Measurements from ENCODE around the gene SMIM32.

SMIM32 gene

DNA sequence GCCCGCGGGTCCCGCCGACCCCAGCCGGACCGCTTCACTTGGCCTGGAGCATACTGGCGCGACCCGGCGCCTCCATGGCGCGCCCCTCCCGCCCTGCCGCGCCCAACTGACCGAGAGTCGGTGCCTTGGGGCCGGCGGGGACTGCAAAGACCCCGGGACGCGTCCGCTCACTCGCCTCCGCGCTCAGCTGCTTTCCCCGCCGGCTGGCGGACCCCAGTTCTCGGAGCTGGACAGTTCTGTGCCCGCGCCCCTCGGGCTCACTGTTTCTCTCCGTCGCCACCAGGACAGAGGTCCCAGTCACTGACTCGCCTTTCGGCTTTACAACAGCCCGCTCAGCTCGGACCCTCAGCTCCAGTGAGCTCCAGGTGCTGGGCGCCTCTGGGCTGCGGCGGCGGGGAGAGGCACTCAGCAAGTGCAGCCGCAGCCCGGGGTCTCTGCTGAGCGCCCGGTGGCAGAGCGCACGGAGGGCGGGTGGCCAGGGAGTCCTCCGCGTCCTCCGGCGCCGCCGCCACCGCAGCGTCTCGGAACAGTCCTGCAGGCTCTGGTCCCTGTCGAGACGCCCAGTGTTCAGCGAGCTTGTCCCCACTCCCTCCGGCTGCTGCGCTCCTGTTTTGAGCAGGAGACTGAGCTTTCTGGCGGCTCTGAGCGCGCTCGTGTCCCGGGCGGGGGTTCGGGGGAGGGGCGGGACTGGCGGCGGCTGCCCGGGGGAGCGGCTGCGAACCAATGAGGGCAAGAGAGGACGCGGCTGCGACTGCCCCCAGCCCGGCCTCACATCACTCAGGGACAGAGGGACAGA is at the start of gene SMIM32:
TSS of gene SMIM32 (minus strand) at position 637 of the 796 bp plus-strand sequence. CDS start 638 bp downstream, outside the sequence.
- DNase-seq: no peak

DNA sequence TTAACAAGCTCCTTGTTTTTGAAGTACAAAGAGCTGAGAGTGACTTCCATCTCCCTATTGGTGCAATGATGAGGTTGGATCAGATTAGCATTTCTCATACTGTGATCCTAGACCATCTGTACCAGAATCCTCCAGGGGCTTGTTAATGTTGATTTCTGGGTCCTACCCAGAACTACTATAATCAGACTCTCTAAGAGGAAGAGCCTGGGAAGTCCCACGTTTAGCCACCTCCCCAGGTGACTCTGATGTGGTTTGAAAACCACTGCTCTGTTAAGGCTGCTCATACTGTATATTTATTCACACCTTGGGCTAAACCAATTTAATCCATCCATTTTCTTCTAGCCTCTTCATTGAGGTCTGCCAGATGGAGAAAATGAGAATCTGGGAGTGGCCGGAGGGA is 49.6 kb upstream of the SMIM32 start:
- DNase-seq: peak; percentile 19

DNA sequence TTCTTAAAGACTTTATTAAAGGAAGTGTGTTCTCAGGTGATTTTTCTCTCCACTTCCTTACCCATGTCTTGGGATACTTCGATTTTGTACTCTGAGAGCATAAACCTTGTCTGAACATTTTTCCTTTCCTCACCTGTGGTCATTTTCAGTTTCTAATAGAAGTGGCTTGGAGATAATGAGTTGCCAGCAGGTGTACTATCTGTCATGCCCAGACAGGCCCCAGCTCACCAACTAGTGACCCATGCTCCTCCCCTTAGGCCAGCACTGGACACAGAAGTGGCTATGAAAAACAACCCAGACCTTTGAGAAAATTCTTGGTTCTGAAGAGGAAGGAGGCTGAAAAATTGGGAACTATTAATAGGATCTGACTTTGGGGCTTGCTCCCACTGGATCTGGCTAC is 49.2 kb upstream of the SMIM32 start:
- no peak for DNase-seq

DNA sequence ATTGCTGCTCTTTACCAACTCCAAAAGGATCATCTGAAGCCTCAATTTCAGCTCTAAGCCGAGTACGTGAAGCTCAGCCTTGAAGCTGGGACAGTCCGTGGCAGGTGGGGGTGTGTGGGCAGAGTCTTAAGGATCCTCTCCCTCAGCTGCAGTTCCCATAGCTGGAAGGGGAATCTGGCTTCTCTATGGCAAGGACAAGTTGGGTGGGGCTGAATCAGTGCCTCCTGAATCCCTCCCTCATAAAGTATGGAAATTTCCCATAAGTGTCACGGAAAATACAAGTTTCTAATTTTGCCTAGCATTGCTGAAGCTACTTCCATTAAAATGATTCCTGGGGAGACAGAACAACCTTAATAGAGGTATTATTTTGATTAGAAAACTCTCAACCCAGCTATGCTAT is 47.9 kb upstream of the SMIM32 start:
- no peak for DNase-seq

DNA sequence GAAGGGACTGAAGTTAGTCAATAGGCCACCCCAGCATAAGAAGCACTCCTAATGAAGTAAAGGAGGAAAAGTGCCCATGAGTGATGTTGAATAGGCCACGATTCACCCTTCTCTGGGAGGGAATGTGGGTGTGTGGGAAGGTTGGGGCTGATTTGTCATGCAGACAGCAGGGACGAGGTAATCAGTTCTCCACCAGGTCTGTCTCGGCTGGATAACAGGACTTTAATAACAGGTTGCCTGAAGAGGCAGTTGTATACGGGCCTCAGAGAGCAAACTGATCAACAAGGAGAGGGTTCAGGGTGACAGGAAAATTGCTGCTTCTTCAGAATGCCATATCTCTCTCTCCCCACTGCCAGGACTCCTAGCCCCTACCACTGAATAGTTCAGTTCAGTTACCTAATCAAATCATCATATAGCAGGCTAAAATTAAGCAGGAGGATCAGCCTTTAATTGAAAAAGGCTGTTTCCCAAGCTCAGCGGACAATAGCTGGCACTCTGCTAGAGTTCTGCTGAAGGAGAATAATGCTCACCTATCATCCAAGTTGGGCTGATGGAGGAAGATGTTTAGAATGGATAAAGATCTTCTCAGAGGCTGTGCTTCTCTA is 43.6 kb upstream of the SMIM32 start:
- no peak for DNase-seq

DNA sequence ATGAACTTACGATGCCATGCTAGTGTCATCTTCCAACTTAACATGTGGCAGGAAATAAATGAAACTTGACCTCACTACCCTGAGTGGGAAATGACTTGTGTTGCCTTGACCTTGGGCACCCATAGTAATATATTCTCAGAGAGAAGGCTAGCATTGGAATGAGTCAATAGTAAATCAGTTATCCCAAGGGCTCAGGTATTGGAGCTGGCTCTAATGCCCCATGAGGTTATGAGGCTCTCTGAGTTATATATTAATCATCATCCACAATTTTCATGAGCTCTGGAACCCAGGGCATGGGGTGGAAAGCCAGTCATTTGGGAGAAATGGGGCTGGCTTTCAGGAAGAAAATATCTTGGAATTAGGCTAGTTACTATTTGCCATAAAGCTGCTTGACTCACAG is 42.4 kb upstream of the SMIM32 start:
- no peak for DNase-seq

DNA sequence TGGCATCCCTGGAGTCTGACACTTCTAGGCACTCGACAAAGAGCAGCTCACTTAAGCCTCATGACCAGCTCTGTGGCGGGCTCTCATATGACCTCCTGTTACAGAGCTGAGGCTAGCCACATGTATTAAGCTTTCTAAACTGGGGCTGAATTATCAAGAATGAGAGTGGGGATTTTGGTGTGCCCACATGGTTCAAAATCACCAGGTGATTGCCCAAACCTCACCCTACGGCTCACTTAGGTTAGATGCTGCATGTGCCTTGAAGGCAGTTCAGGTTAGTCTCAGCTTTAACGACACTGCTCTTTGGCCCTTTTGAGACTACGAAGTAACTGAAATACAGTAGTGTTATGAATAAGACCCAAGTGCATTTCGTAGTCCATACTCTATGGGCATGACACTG is 39.4 kb upstream of the SMIM32 start:
- DNase-seq: no peak

DNA sequence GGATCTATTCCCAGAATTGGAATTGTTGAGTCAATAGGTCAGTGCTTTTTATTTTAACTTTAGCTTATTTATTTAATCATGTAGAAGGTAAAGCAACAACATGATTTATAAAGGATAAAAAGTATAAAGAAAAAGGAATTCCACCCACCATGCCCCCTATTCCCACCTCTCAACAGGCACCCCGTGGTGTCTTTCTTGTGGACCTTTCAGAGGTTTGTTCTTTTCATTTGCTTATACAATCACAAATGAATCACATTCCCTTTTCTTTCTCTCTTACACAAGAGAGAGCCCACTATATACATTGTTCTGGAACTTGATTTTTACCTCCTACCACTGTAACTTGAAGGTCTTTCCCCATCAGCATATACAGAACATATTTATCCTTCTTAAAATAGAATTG is 37.2 kb upstream of the SMIM32 start:
- no peak for DNase-seq

DNA sequence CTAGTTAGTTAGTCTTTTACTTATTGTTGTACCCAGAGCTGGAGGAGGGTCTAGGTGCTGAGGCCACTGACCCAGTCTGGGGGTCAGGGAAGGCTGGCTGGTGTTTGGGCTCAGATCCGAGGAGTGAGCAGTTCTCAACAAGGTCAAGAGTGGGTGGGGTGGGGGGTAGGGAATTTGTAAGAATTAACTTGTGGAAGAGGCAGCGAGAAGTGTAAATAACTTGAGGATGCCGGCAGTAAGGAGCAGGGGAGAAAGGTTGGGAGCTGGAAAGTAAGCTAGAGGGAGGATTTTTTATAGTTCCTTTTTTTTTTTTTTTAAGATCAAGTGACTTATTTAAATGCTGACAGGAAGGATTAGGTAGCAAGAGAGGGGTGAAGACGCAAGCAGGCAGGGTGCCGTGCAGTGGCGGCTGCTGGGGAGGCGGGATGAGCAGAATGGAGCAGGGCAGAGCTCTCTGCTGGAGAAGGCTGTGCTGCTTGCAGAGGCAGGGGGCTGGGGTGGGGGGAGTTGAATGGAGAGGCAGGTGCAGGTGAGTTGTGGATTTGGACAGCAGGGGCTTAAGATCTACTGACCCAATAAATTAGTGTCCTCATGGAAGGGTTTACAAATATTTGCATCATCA is 35.3 kb upstream of the SMIM32 start:
- DNase-seq: no peak

DNA sequence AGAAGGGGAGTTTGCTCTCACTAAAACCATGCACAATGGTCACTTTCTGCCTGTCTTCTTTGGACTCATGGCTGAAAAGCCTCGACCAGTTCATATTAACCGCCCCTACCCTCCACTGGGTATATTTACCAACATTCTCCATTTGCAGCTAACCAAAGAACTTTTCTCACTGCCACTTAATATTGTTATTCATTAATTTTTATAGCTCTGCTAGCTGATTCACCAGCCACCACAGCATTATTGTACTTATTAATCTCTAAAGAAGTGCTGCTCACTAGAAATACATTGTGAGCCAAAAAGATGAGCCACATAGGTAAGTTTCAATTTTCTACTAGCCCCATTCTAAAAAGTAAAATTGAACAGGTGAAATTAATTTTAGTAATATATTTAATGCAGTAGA is 33.4 kb upstream of the SMIM32 start:
- DNase-seq: no peak

DNA sequence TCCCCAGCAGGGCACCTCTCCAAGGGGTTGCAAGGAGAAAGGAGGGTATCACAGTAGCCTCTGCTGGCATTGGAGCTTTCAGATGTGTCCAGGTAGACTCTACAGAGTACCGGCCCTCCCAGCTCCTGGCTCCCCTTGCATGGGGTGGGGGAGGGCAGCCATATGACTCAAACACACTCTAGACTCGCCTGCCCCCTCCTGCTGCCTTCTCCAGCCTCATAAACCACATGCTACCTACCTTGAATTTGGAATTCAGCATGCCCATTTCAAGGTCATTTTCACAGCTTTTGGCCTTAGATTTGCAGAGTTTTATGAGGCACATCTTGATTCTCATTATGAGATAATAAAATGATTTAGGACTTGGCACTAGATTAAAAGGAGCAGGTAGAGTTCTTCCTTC is 32.8 kb upstream of the SMIM32 start:
- DNase-seq: no peak

DNA sequence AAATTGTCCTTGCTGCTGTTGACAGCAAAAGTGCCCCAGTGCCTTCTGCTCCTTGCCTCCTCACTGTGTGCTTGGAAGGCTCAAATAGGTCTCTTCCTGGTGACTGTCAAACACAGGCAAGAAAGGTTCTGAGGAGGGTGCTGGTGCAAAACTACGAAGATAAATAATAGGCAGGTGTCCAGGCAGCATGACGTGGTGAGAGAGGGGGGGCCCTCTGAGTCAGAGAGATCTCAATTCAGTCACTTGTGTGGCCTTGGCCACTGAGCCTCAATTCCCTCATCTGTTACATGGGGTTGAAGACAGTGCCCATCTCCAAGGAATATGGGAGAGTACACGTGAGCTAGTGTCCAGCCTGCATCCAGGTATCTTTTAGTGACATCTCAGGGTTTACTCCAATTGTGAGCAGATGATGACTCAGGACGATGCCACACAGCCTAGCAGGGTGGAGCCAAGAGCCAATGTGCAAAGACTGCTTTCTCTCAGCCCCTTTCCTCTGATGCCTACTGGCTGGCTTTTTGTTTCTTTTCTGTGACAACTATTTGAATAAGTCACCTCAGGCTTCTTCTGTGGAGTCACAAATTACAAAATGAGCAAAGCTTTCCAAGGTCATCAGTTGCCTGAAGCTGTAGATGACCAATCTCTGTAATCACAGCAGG is 29.7 kb upstream of the SMIM32 start:
- no peak for DNase-seq

DNA sequence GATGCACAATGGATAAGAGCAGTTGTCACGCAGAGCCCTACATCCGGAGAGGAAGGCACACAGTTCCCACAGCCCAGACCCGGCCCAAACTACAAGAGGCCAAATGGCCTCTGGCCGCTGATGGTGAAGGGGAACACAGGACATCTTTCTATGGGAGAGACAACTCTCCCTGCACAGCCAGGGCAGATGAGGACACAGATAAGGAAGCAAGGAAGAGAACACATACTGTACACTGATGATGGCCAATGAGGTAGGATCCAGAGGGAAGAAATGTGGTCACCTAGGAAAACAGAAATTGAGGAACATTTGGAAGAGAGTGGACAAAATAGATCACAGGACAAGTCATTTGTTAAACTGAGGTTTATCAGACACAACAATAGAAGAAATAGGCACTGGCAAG is 28.4 kb upstream of the SMIM32 start:
- no peak for DNase-seq

DNA sequence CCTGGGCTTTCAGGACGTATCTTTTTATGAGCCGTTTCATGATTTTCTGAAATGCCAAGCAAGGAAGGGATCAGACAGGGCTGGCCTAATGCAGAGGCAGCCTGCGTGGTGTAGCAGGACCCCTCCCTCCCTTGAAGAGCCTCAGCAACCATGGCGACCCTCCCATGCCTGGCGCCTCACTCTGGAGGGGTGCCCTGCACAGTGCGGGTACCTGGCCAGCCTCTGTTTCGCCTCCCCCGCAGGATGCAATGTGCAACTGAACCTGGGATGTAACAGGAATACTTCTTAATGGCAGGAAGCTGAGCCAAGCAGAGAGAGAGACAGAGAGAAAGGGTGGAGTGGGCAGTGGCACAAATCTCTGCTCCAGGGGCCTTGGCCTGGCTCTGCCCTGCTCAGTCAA is 23.3 kb upstream of the SMIM32 start:
- no peak for DNase-seq

DNA sequence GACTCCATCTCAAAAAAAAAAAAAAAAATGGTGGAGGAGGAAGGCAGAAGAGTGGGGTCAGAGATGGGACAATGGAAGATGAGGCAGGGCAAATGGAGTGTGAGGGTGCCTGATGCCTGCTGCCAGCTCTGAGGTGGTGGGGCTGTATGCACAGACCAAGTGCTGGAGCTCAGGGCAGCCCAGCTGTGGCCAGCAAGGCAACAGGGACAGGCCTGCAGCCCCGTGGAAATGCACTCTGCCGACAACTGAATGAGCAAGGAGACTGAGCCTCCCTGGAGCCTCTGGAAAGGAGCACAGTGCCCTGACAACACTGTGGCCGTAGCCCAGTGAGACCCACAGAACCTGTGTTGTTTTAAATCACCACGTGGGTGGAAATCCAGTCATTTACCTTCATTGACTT is 22.9 kb upstream of the SMIM32 start:
- DNase-seq: no peak

DNA sequence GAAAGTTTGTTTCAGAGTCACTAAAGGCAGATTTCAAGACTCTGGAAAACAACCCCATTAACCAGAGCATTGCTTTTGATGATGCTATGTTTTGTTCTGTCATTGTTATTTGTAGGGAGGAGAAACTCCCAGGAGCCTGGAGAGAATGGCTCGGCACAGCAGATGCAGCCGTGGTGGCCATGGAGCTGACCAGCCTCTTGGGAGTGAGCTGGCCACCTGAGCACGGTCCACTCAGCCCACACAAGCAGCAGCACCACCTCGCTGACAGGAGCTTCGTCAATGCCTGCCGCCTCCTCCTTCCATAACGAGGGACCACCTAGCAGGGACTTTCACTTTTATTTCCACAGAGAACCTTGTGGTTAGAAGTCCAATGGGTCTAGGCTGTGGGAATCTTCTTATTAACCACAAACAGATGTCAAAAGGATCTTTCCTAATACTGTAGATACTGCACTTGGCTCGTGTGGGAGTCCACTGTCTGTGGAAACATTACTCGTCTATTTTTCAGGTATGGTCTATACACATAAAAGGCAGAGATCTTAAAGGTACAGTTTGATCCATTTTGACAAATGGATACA is 21.0 kb upstream of the SMIM32 start:
- no peak for DNase-seq

DNA sequence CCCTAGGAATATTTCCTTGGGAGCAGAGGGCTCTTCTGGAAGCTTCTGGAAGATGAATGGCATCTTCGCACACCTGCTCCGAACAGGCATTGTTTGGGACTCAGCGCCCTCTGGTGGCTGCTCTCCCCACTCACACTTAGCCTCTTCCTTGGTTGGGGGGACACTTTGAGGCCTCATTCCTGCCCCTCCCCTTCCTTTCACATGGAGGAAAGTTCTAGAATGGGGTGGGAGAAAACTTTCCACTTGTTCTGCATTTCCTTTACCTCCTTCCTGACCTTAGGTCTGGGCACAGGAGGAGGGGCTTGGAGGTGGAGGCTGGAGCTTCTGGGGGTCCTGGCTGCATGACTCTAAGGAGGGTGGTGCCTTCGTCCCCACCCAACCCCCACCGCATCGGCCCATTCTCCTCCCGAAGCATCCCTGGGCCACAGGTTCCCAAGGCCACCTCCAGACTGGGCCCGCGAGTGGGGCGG is 19.3 kb upstream of the SMIM32 start:
- DNase-seq: no peak

DNA sequence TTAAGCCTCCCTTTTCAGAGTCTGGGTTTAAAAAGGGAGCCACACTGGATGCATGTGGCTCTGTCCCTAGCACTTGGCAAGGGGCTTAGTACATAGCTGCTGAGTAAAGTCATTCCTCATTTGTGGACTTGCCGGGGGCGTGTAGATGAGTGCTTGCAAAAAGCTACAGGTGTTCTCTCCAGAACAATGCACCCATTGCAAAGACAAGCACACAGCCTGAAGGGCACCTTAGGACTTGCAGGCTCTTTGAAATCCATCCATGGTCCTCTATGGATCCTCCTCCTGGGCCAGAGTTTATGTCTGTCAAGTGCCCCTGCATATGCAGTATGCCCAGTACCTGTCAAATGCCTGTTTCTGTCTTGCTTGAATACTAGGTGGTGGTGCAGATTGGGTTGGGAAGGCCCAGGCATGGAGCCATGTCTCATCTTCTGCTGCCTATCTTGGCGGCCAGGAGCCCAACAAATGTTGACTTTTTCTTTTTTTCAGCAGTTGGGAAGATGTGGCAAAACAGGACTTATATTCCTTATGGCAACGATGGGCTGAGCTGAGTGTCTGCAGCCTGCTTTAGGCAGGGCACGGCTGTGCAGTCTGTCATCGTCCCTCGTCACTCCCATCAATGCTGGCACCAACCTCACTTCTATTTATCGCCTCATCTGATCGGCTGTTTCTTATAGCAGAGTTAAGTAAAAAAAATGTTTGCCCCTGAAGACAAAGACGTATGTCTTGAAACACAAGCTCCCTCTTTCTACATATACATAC is 18.5 kb upstream of the SMIM32 start:
- DNase-seq: no peak

DNA sequence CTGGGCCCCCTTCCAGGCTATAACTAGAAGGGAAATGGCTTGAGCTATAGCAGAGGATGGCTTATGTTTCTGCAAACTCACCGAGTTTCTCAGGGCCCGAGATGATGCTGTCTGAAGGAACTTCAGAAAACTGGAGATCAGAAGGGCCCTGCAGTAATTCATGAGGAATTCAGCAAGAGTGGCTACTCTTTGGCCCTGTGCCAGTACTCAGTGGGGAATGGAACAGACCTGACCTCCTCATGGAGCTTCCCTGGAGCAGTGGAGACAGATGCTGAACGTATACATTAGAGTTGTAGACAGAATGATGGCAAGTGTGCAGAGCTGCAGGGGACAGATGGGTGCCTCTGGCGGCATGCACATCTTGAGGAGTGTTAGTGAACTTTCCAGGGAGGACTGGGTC is 17.3 kb upstream of the SMIM32 start:
- DNase-seq: no peak

DNA sequence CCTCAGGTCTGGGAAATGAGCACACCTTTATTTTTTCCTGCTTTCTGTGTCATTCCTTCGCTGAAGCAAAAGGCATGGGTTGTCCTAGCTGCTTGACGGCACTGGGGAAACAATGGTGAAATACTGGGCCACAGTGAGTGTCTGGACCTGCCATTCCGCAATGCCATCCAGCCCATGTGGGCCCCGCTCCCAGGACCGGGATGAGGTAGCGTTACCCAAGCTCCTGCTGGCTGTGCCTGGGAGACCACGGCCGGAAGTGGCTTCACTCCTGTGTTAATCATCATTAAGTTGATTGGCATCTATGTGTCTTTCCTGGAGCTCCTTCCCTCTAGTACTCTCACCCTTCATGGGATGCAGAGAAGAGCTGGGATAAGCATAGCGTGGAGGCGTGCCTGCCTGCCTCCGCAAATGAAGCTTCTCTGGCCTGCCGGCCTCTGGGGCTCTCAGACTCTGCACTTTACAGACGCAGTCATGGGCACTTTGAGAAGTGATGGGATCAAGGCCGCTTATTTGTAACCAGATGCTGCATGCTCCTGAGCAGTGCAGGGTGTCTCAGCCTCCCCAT is 16.5 kb upstream of the SMIM32 start:
- no peak for DNase-seq

DNA sequence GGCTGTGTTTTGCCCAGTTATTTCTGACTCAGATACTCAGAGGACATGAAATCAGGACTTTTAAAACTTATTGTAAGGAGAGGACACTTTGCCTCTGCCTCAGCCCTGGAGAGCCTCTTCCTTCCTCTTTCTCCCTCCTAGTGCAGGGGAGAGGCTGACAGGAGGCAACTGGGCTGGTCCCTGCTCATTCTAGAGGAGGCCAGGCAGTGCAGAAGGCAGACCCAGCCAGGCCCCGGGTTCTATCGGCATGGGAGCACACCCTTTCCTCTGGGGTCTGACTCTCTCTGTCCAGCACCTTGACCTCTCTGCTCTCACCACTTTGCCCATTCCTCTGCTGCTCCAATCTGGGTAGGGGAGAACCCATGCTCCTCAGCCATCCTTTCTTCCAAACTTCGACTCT is 16.0 kb upstream of the SMIM32 start:
- no peak for DNase-seq

DNA sequence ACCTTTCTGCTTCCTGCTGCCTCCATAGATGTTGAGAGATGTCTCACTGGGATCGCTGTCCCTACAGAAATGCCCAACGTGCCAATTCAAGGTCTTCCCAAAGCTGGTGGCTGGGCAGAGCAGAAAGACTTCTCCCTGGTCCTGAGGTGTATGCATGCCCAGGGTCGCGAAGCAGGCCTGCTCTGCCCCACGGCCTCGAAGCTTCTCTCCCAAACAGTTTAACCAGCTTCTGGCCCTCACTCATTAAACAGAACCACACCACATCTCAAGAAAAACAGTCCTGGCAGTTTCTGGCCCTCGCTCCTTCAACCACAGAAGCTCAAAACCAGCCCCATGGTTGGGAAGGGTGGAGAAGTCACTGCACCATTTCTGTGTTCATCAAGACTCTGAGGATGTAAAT is 14.7 kb upstream of the SMIM32 start:
- DNase-seq: no peak

Data from NCI-H1694 (cell line).